ENCODE measurements around the gene TVP23B. TPM values are rescaled to one million over a fixed set of nuclear protein-coding genes. Genes with fewer than 3 reads are reported as not detected.
"Not testable (repeated sequence)": the region's sequence is repeated elsewhere in the genome, so short reads cannot be mapped to it uniquely, and the experiment has no call there.

The TVP23B gene
- total and polyA plus RNA-seq, 2 of the 13 experiments (the other 11 are each of a cell fraction or from before 2014, with no cell fraction given): 45.1 to 66.5 TPM

- TF ChIP-seq USF2 (IDR thresholded peaks at IDR 0.05; ENCODE audit: low read depth, low read length) (peak; percentile 72), USF2 (CRISPR knock-in tag; IDR thresholded peaks at IDR 0.05; ENCODE audit: borderline replicate concordance) (peak; percentile 76; the same call in 1 of the 2 replicates), MED1 (CRISPR knock-in tag; IDR thresholded peaks at IDR 0.05) (0 out of 2 replicates have a peak, but pooled peaks have one; percentile 17), GZF1 (CRISPR knock-in tag; IDR thresholded peaks at IDR 0.05) (peak; percentile 75; the same call in 1 of the 2 replicates), HNF4G (IDR thresholded peaks at IDR 0.05; ENCODE audit: borderline replicate concordance, low read depth, low read length) (peak; percentile 47; the same call in 1 of the 2 replicates)
- not testable (repeated sequence) for TF ChIP-seq HNF4G (CRISPR knock-in tag; IDR thresholded peaks at IDR 0.05; ENCODE audit: borderline replicate concordance, low read depth)
Observed at GRCh38 chr17:18746551-18746950, 34.4 kb upstream of the TVP23B start (continued).

- H3K4me1 ChIP-seq (ENCODE audit: insufficient read depth, low read length): peaks cover 30% of the 10 kb centered on the region
- H3K79me2 ChIP-seq (ENCODE audit: insufficient read depth, low read length); ATAC-seq; in situ Hi-C loops (cut with HindIII; ENCODE audit: extremely low pct_ligation_motif_present, low pct_unique_long_range_greater_than_20kb); CTCF ChIA-PET (ENCODE audit: low intra/inter-chr PET ratio, low total read pairs); intact Hi-C loops (cut with micrococcal nuclease; ENCODE audit: unreplicated experiment); H3K36me3 ChIP-seq (replicated peaks in 1 of 2; ENCODE audit: control insufficient read depth in 1 of 2, insufficient read depth in 2 of 2, low read length in 2 of 2); H3K4me2 ChIP-seq (ENCODE audit: low read depth, low read length); H3K27ac ChIP-seq (ENCODE audit: extremely low read length, insufficient read depth, low read length); H4K20me1 ChIP-seq (ENCODE audit: insufficient read depth, low read length); POLR2A ChIA-PET; H3K4me3 ChIP-seq (replicated peaks in 1 of 3; ENCODE audit: insufficient read depth in 1 of 3, low read depth in 2 of 3, low read length in 3 of 3); DNase-seq (ENCODE audit: low spot score); H3K9me3 ChIP-seq (ENCODE audit: low read length); BruUV-seq (replicated peaks); H2AFZ ChIP-seq (ENCODE audit: low read length); H3K9ac ChIP-seq (ENCODE audit: insufficient read depth, low read depth, low read length); FAIRE-seq; H3K27me3 ChIP-seq (ENCODE audit: control insufficient read depth in 1 of 2, insufficient read depth in 2 of 2, low read length in 2 of 2): not testable (repeated sequence)
- TF ChIP-seq ARID5B (CRISPR knock-in tag; IDR thresholded peaks at IDR 0.05): peak; percentile 29; the same call in 1 of the 2 replicates
- WGBS (ENCODE audit: low lambda C conversion rate): 17% methylated on average over 6 of the region's 6 CpGs
Observed at GRCh38 chr17:18747501-18747900, 33.5 kb upstream of the TVP23B start.

GRCh38 chr17:18750242-18750641 lies 30.7 kb upstream of the TVP23B start:
- in situ Hi-C loops (cut with HindIII; ENCODE audit: extremely low pct_ligation_motif_present, low pct_unique_long_range_greater_than_20kb); FAIRE-seq; intact Hi-C loops (cut with micrococcal nuclease; ENCODE audit: unreplicated experiment): not testable (repeated sequence)

More at GRCh38 chr17:18750242-18750641, 30.7 kb upstream of the TVP23B start:
- H3K79me2 ChIP-seq (ENCODE audit: insufficient read depth, low read length); H4K20me1 ChIP-seq (ENCODE audit: insufficient read depth, low read length); BruUV-seq (replicated peaks); H3K4me3 ChIP-seq (replicated peaks in 1 of 3; ENCODE audit: insufficient read depth in 1 of 3, low read depth in 2 of 3, low read length in 3 of 3); DNase-seq (ENCODE audit: low spot score); H3K9ac ChIP-seq (ENCODE audit: insufficient read depth, low read depth, low read length); H3K4me2 ChIP-seq (ENCODE audit: low read depth, low read length); CTCF ChIA-PET (ENCODE audit: low intra/inter-chr PET ratio, low total read pairs); H3K27me3 ChIP-seq (ENCODE audit: control insufficient read depth in 1 of 2, insufficient read depth in 2 of 2, low read length in 2 of 2); H3K27ac ChIP-seq (ENCODE audit: extremely low read length, insufficient read depth, low read length); H3K36me3 ChIP-seq (replicated peaks in 1 of 2; ENCODE audit: control insufficient read depth in 1 of 2, insufficient read depth in 2 of 2, low read length in 2 of 2); H2AFZ ChIP-seq (ENCODE audit: low read length); ATAC-seq; H3K9me3 ChIP-seq (ENCODE audit: low read length); POLR2A ChIA-PET: not testable (repeated sequence)
- H3K4me1 ChIP-seq (ENCODE audit: insufficient read depth, low read length): peaks cover 36% of the 10 kb centered on the region
- 78% methylated on average over 1 of the region's 1 CpG for WGBS (ENCODE audit: low lambda C conversion rate)
